Aorta (tissue), 5 donors: ENCODE measurements around the gene SOX8. TPM values are rescaled to one million over a fixed set of nuclear protein-coding genes. Genes with fewer than 3 reads are reported as not detected.
A peak's percentile ranks its signal among the peaks of the same experiment; 100 is the strongest.

ENCODE experiments used
- ATAC-seq: fragments of 200-7000 bp; cut with Tn5 transposase; one replicate; pipeline ENCODE4 v1.9.1; 2022; ENCODE audit warnings: moderate library complexity; ENCODE audit not compliant: low FRiP score
- DNase-seq, 2 donors: peaks; one replicate each; pipeline ENCODE4 v3.0.0-alpha.2; 2020
- H3K27ac ChIP-seq, 2 donors: one replicate each; pipeline ENCODE4 v1.5.1; 2013; ENCODE audit warnings: low read length in 2 of 2, mild to moderate bottlenecking in 2 of 2, moderate library complexity in 2 of 2, control low read depth in 1 of 2, inconsistent platforms in 1 of 2, low read depth in 1 of 2
- H3K27me3 ChIP-seq, 2 donors: one replicate each; pipeline ENCODE4 v1.6.1; 2013; ENCODE audit warnings: control low read depth in 1 of 2, low read length in 1 of 2, mild to moderate bottlenecking in 1 of 2, moderate library complexity in 1 of 2; ENCODE audit not compliant: insufficient read depth in 2 of 2, control insufficient read depth in 1 of 2
- H3K36me3 ChIP-seq, 2 donors: one replicate each; pipeline ENCODE4 v1.6.1; 2013; ENCODE audit warnings: control low read depth in 1 of 2, low read length in 1 of 2, mild to moderate bottlenecking in 1 of 2; ENCODE audit not compliant: insufficient read depth in 2 of 2, control insufficient read depth in 1 of 2
- H3K4me1 ChIP-seq, 2 donors: one replicate each; pipeline ENCODE4 v1.6.1; 2013; ENCODE audit warnings: low read length in 2 of 2, control low read depth in 1 of 2, mild to moderate bottlenecking in 1 of 2, moderate library complexity in 1 of 2; ENCODE audit not compliant: insufficient read depth in 2 of 2, control insufficient read depth in 1 of 2
- H3K4me3 ChIP-seq, 2 donors: one replicate each; pipeline ENCODE4 v1.5.1; 2013; ENCODE audit warnings: low read length in 2 of 2, control low read depth in 1 of 2, mild to moderate bottlenecking in 1 of 2
- H3K9me3 ChIP-seq: one replicate; pipeline ENCODE4 v1.6.1; 2013; ENCODE audit warnings: mild to moderate bottlenecking, low read length; ENCODE audit not compliant: control insufficient read depth
- WGBS, 2 donors: extraction: QIAGEN DNeasy Blood & Tissue Kit; methylation state at CpG; one replicate each; pipeline ENCODE4 v1.1.7; 2013; 5-methylcytosine and 5-hydroxymethylcytosine counted together
- intact Hi-C, 2 donors: fragments of 100-400 bp; cut with DNase I; formaldehyde crosslinking; loops; one replicate each; pipeline versions ENCODE4 v1.14.2 to v1.15.0; 2022
- long read RNA-seq, 2 donors: library from polyadenylated mRNA; unstranded; transcript quantifications; one replicate each; pipeline ENCODE4 v2.0.0, GENCODE V29; 2020 to 2021
- polyA plus RNA-seq, 2 donors: library from polyadenylated mRNA; stranded (reverse); fragments of 200-250 nt; gene quantifications; one replicate each; pipeline ENCODE4 v1.2.3, GENCODE V29; 2013
- total RNA-seq, 2 donors: library from RNA; stranded (reverse); fragmentation: NEBNext Ultra II Directional; extraction: Animal tissue kit (Norgen Biotek cat#: 25700); gene quantifications; one replicate each; pipeline ENCODE4 v1.2.1, GENCODE V29; 2021
- donor health status: healthy with polysubstance abuse.
- donor health status: Bipolar disorder and iron deficiency.
- donor health status: DM: no; HTN: no; CAD: no.
- donor health status: DM: no; HTN: no; CAD: no.
- donor health status: DM: yes; HTN: yes; CAD: no.

Gene SOX8
- total RNA-seq (1 to 10 TPM; 2.2 to 7.0 TPM), polyA plus RNA-seq (1 to 10 TPM; 1.0 to 5.7 TPM)
- long read RNA-seq, donor 1, full-length matches to known transcripts = 2 of 18 reads
- long read RNA-seq, donor 1, partial matches to known transcripts = 16 of 18 reads
- long read RNA-seq, donor 1, other reads (novel, unspliced or antisense) = 0 of 18 reads
- long read RNA-seq, donor 2, full-length matches to known transcripts = 8 of 15 reads
- long read RNA-seq, donor 2, partial matches to known transcripts = 7 of 15 reads
- long read RNA-seq, donor 2, other reads (novel, unspliced or antisense) = 0 of 15 reads

DNA sequence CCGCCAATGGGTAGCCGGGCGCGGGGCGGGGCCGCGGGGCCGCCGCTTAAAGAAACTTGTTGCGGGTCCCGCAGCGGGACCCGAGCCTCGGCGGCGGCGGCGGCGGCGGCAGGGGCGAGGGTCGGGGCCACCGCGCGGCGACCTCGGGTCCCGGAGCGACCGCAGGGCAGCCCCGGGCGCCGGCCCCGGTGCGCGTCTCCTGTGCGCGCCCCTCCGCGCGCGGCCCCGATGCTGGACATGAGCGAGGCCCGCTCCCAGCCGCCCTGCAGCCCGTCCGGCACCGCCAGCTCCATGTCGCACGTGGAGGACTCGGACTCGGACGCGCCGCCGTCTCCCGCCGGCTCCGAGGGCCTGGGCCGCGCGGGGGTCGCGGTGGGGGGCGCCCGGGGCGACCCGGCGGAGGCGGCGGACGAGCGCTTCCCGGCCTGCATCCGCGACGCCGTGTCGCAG lies at the start of gene SOX8:
Gene SOX8 (plus strand): TSS at position 76 of the 450 bp plus-strand sequence. CDS start 153 bp downstream, at position 229.
- Histone ChIP-seq H3K4me1 (no peaks in the 10 kb centered on the region), H3K36me3 (no peaks in the 10 kb centered on the region), H3K27me3 (no peaks in the 10 kb centered on the region), H3K9me3 (no peaks in the 10 kb centered on the region), H3K27ac (no peak within 1 kb of the TSS), H3K4me3 (peak within 1 kb of the TSS; percentile 33 to 43)
- no peak for ATAC-seq
- DNase-seq = peak in 1 of 2 donors; percentile 66
- intact Hi-C loops = no loop called here
- WGBS, 2 donors = 1 to 2% methylated on average over 31 to 80 of the region's 80 CpGs

DNA sequence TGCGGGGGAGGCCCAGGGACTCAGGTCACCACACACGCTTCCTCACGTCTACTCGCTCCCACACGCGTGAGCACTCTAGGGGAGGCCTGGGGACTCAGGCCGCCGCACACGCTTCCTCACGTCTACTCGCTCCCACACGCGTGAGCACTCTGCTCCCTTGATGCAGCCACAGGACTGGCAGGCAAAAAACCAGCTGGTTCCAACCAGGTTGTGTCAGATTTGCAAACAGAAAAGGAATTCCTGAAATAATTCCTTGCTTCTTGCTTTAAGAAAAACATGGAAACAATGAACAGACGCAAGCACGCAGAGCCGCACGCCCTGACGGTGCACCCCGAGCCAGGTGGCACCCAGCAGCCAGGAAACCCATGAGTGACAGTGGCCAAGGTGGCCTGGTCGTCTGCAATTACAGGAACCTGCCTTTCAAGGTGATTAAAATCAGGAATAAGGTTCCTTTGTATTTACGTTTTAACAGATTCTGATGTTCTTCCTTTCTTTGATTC lies 48.7 kb upstream of the SOX8 start:
- DNase-seq (no peak), ATAC-seq (no peak)
- Histone ChIP-seq H3K27ac (no peak overlapping the region), H3K4me1 (no peaks in the 10 kb centered on the region), H3K4me3 (no peak overlapping the region), H3K36me3 (peaks cover 0 to 5% of the 10 kb centered on the region in 2 donors), H3K9me3 (no peaks in the 10 kb centered on the region), H3K27me3 (no peaks in the 10 kb centered on the region)
- WGBS, 2 donors = 80 to 88% methylated on average over 21 of the region's 21 CpGs
- intact Hi-C loops = no loop called here

DNA sequence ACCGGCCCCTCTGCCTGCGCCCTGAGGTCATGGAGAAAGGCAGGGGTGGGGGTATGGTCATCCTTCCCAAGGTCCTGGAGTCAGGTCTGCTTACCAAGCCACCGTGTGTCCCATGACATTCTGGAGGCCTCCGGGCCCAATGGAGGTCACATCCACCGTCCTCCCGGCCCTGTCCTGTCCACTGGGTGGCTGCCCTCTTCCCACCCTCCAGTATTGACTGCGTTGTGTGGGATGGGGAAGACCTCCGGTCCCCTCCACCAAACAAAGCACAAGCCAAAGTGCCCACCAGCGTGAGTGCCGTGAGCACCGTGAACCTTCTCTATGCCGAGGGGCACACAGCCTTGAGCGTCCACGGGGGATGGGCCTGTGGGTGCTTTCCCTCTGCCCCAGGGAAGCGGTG lies 48.0 kb upstream of the SOX8 start:
- DNase-seq = peak; percentile 42 to 60
- Histone ChIP-seq H3K27ac (no peak overlapping the region), H3K36me3 (peaks cover 0 to 5% of the 10 kb centered on the region in 2 donors), H3K4me3 (no peak overlapping the region), H3K9me3 (no peaks in the 10 kb centered on the region), H3K4me1 (no peaks in the 10 kb centered on the region), H3K27me3 (no peaks in the 10 kb centered on the region)
- 91 to 92% methylated on average over 15 of the region's 15 CpGs for WGBS, 2 donors
- ATAC-seq = no peak
- intact Hi-C loops = no loop called here

DNA sequence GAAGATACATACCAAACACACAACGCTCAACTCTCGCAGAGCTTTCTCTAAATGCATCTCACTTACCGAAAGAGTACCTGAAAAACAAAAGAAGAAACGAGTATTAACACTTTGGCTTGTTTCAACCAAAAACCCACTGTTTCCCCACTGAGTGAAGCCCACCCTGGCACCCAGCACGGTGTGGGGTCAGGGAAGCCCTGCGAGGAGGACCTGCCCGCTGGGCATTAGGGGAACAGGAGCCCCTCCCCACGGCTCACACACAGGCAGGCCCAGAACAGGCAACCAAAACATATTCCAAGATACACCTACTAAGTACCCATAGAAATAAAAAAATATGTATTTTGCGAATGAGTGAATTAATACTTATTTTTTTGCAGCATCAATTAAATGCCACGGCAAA lies 47.4 kb upstream of the SOX8 start:
- WGBS, 2 donors = 94 to 95% methylated on average over 10 of the region's 10 CpGs
- peak; percentile 21 to 55 for DNase-seq
- ATAC-seq = no peak
- no peaks in the 10 kb centered on the region for H3K4me1 ChIP-seq
- no peak overlapping the region for H3K4me3 ChIP-seq
- peaks cover 0 to 5% of the 10 kb centered on the region in 2 donors for H3K36me3 ChIP-seq
- H3K27me3 ChIP-seq = no peaks in the 10 kb centered on the region
- intact Hi-C loops = no loop called here
- H3K9me3 ChIP-seq = no peaks in the 10 kb centered on the region
- H3K27ac ChIP-seq = no peak overlapping the region

DNA sequence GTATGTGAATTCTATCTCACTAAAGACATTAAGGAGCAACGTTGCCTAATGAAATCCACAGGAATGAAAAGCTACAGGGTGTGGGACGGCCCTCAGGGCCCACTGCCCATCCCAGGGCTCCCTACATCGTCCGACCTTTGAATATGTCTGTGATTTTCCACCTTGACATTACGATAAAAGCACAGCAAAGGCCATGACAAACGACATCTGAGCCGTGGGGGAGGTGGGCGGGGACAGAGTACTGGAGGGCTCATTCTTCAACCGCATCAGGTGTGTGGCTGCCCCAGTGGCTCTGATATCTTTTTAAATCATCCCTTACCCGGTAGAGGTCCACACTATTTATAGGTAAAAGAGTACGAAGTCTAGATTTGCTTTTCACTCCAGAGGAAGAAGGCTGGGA lies 45.9 kb upstream of the SOX8 start:
- DNase-seq (peak in 1 of 2 donors; percentile 3), ATAC-seq (no peak)
- H3K9me3 ChIP-seq = no peaks in the 10 kb centered on the region
- no peak overlapping the region for H3K27ac ChIP-seq
- no peaks in the 10 kb centered on the region for H3K27me3 ChIP-seq
- H3K36me3 ChIP-seq = peaks cover 0 to 5% of the 10 kb centered on the region in 2 donors
- 75 to 84% methylated on average over 11 of the region's 11 CpGs for WGBS, 2 donors
- no peak overlapping the region for H3K4me3 ChIP-seq
- intact Hi-C loops = no loop called here
- no peaks in the 10 kb centered on the region for H3K4me1 ChIP-seq

DNA sequence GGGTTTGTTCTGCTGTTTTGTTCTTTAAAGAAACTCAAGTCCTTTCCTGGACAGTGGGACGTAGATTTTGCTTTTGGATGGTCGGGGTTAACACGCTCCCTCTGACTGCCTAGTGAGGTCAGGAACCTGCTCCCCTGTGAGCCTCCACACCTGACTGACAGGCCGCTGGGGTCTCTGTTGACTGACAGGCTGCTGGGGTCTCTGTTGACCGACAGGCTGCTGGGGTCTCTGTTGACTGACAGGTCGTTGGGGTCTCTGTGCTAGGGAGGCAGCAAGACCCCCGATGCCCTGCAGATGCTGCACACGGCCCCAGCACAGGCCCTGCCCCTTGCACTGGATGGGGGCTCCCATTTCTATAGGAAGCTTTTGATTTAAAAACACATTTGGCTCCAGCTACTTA lies 44.3 kb upstream of the SOX8 start:
- H3K9me3 ChIP-seq = no peaks in the 10 kb centered on the region
- H3K4me3 ChIP-seq = no peak overlapping the region
- H3K27me3 ChIP-seq = no peaks in the 10 kb centered on the region
- WGBS, 2 donors = 81 to 87% methylated on average over 8 of the region's 8 CpGs
- H3K4me1 ChIP-seq = no peaks in the 10 kb centered on the region
- peak in 1 of 2 donors; percentile 52 for DNase-seq
- H3K36me3 ChIP-seq = peaks cover 0 to 5% of the 10 kb centered on the region in 2 donors
- no peak overlapping the region for H3K27ac ChIP-seq
- intact Hi-C loops = no loop called here
- ATAC-seq = no peak

DNA sequence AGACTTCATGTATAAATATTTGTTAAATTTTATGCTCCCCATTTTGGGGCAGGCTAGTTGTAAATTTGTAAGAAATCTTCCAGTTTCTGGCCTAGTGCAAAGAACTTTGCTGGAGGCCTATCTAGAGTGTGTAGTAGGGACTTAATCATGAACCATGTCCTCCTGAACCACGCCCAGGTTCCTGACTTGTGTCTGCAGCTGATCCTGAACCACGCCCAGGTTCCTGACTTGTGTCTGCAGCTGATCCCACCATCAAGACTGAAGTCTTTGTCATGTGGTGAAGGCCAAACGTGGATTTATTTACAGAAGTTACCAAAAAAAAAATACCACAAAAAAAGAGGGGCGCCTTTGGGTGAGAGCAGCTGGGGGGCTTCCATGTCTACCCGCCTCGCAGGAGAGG lies 43.8 kb upstream of the SOX8 start:
- H3K4me3 ChIP-seq = no peak overlapping the region
- no peaks in the 10 kb centered on the region for H3K27me3 ChIP-seq
- no peaks in the 10 kb centered on the region for H3K9me3 ChIP-seq
- ATAC-seq (no peak), DNase-seq (peak in 1 of 2 donors; percentile 14)
- H3K27ac ChIP-seq = no peak overlapping the region
- intact Hi-C loops = no loop called here
- peaks cover 0 to 5% of the 10 kb centered on the region in 2 donors for H3K36me3 ChIP-seq
- H3K4me1 ChIP-seq = no peaks in the 10 kb centered on the region
- 81 to 93% methylated on average over 6 of the region's 6 CpGs for WGBS, 2 donors

DNA sequence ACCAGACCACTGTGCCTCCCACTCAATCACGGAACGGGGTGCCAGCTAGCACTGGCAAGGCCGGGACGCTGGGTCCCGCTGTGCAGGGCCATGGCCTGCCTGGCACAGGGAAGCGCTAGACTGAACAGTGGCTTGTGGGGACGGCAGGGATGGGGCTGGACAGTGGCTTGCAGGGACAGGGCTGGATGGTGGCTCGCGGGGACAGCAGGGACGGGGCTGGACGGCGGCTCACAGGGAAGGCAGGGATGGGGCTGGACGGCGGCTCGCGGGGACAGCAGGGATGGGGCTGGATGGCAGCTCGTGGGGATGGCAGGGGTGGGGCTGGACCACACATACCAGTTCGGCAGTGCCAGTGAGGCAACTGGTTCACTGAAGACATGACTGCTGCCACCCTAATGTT lies 43.4 kb upstream of the SOX8 start:
- WGBS, 2 donors = 88 to 92% methylated on average over 18 of the region's 18 CpGs
- intact Hi-C loops = no loop called here
- DNase-seq = peak in 1 of 2 donors; percentile 70
- Histone ChIP-seq H3K4me3 (no peak overlapping the region), H3K27me3 (no peaks in the 10 kb centered on the region), H3K9me3 (no peaks in the 10 kb centered on the region), H3K4me1 (no peaks in the 10 kb centered on the region), H3K27ac (no peak overlapping the region), H3K36me3 (peaks cover 0 to 5% of the 10 kb centered on the region in 2 donors)
- ATAC-seq = no peak

DNA sequence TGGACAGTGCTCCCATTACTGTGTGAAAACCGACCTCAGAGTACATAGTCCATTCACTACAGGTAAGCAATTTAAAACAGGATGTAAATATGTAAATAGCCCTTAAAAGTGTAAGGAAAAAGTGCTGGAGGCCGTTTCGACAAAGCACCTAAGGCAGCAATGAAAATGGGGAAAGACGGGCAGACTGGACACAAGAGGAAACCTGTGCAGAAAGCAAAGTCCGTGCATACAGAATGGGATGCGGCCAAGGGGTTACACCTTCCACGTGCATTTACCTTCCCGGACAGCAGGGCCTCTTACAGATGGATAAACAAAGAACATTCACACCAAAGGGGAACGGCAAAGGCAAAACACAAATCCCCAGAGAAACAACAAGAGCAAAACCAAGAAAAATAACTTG lies 42.8 kb upstream of the SOX8 start:
- H3K4me1 ChIP-seq = no peaks in the 10 kb centered on the region
- peak in 1 of 2 donors; percentile 3 for DNase-seq
- intact Hi-C loops = no loop called here
- no peak overlapping the region for H3K4me3 ChIP-seq
- ATAC-seq = no peak
- WGBS, 2 donors = 80 to 90% methylated on average over 9 of the region's 9 CpGs
- H3K27me3 ChIP-seq = no peaks in the 10 kb centered on the region
- peaks cover 0 to 2% of the 10 kb centered on the region in 2 donors for H3K36me3 ChIP-seq
- no peaks in the 10 kb centered on the region for H3K9me3 ChIP-seq
- H3K27ac ChIP-seq = no peak overlapping the region
